PFSK-1 (cell line): ENCODE measurements around the gene CRADD.

Experiments
- POLR2AphosphoS5 ChIP-seq: IDR thresholded peaks from 2 replicates; pipeline ENCODE4 v1.6.1; 2012; ENCODE audit warnings: low read depth, mild to moderate bottlenecking, control low read depth, low read length, moderate library complexity
- REST ChIP-seq, 2 experiments: IDR thresholded peaks; 2 replicates each; pipeline versions ENCODE4 v1.6.1 to v1.8.0; 2011 to 2012; ENCODE audit warnings: low read depth in 2 of 2, low read length in 2 of 2, control low read depth in 1 of 2, inconsistent platforms in 1 of 2, mild to moderate bottlenecking in 1 of 2, moderate library complexity in 1 of 2; ENCODE audit not compliant: insufficient read depth in 1 of 2
- SIN3A ChIP-seq: IDR thresholded peaks from 2 replicates; pipeline ENCODE4 v1.6.1; 2012; ENCODE audit warnings: mild to moderate bottlenecking, low read length, moderate library complexity, borderline replicate concordance; ENCODE audit not compliant: insufficient read depth
- TAF1 ChIP-seq: IDR thresholded peaks from 2 replicates; pipeline ENCODE4 v1.6.1; 2012; ENCODE audit warnings: low read length, control low read depth, borderline replicate concordance; ENCODE audit not compliant: insufficient read depth

- TF ChIP-seq POLR2AphosphoS5 (no peak), TAF1 (no peak), REST (IDR thresholded peaks at IDR 0.05; ENCODE audit: insufficient read depth in 1 of 2, low read depth in 2 of 2, low read length in 2 of 2) (no peak), SIN3A (no peak)
These were observed 6.2 kb downstream of the CRADD start for GRCh38 chr12:93683410-93683809.
